HepG2 (cell line): ENCODE measurements around the gene OSTF1.

ENCODE experiments used
- ATF3 ChIP-seq: sonication (generic); formaldehyde crosslinking; IDR thresholded peaks from 2 replicates; pipeline ENCODE4 v1.4.0; 2020; ENCODE audit warnings: missing genetic modification reagents
- CTCF ChIP-seq: sonication (generic); formaldehyde crosslinking; IDR thresholded peaks from 2 replicates; pipeline ENCODE4 v1.5.0; 2020; ENCODE audit warnings: mild to moderate bottlenecking, missing genetic modification reagents, moderate library complexity
- ETV6 ChIP-seq: sonication (generic); formaldehyde crosslinking; conservative IDR thresholded peaks from 2 replicates; pipeline ENCODE4 v1.4.0; 2020; ENCODE audit warnings: missing genetic modification reagents
- FOXP1 ChIP-seq, 2 experiments: fragments of 450-650 bp in 1 of 2; IDR thresholded peaks; 2 replicates each; pipeline ENCODE4 v1.6.1; 2017 to 2018; ENCODE audit warnings: antibody characterized with exemption in 1 of 2
- HOXA7 ChIP-seq: sonication (generic); formaldehyde crosslinking; IDR thresholded peaks from 2 replicates; pipeline ENCODE4 v1.8.1; 2022; ENCODE audit warnings: mild to moderate bottlenecking, missing genetic modification reagents, moderate library complexity
- POLR2A ChIP-seq, 2 experiments: IDR thresholded peaks; 2 replicates each; pipeline ENCODE4 v1.6.1; 2011; ENCODE audit warnings: low read depth in 2 of 2, low read length in 2 of 2, mild to moderate bottlenecking in 1 of 2, moderate library complexity in 1 of 2; ENCODE audit not compliant: insufficient read depth in 1 of 2
- SETDB1 ChIP-seq: sonication (generic); formaldehyde crosslinking; IDR thresholded peaks from 2 replicates; pipeline ENCODE4 v1.5.1; 2020; ENCODE audit warnings: missing genetic modification reagents, mild to moderate bottlenecking, borderline replicate concordance
- SMC3 ChIP-seq: IDR thresholded peaks from 2 replicates; pipeline ENCODE4 v1.6.1; 2011; ENCODE audit warnings: low read length, improper control_type of control experiment
- ZNF24 ChIP-seq: fragments of 450-650 bp; IDR thresholded peaks from 2 replicates; pipeline ENCODE4 v1.6.1; 2017; ENCODE audit warnings: antibody characterized with exemption, mild to moderate bottlenecking
- ZNF570 ChIP-seq: sonication (generic); formaldehyde crosslinking; IDR thresholded peaks from 2 replicates; pipeline ENCODE4 v1.4.0; 2020; ENCODE audit warnings: mild to moderate bottlenecking, missing genetic modification reagents, borderline replicate concordance
- ZNF740 ChIP-seq: sonication (generic); formaldehyde crosslinking; IDR thresholded peaks from 2 replicates; pipeline ENCODE4 v1.4.0; 2020; ENCODE audit warnings: missing genetic modification reagents
- ZSCAN29 ChIP-seq: sonication (generic); formaldehyde crosslinking; conservative IDR thresholded peaks from 2 replicates; pipeline ENCODE4 v1.4.0; 2020; ENCODE audit warnings: mild to moderate bottlenecking, missing genetic modification reagents
- TF ChIP-seq, protein P1 (sequence below): sonication (generic); formaldehyde crosslinking; IDR thresholded peaks from 2 replicates; pipeline ENCODE4 v1.8.0; 2022; ENCODE audit warnings: mild to moderate bottlenecking, missing genetic modification reagents

DNA sequence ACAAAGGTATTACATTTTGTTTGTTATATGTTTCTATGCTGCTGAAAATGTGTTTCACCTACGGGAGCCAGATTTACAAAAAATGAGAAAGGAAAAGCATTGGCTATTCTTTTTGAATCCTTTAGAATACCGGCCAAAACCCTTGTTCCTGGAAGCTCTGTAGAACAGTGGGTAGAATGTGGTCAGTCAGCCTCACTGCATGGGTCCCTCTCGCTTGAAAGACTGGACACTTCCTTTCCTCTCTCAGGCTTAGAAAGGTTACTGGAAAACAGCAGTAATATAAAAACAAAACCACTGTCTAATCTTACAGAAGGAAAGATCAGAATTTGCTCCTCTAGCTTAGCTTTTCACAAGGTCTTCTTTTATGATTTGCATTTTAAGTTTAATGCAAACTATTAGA is 45.1 kb downstream of the OSTF1 start:
- no peak for TF ChIP-seq HOXA7 (CRISPR knock-in tag)
- no peak for TF ChIP-seq FOXP1 (IDR thresholded peaks at IDR 0.05)
- no peak for TF ChIP-seq FOXP1 (CRISPR knock-in tag; IDR thresholded peaks at IDR 0.05)
- TF ChIP-seq ZSCAN29, result no peak
- TF ChIP-seq ZNF570 (CRISPR knock-in tag), result no peak
- no peak for TF ChIP-seq ATF3
- TF ChIP-seq ZNF740, result no peak
- no peak for TF ChIP-seq CTCF (CRISPR knock-in tag)
- no peak for TF ChIP-seq SMC3
- TF ChIP-seq SETDB1 (CRISPR knock-in tag), result no peak
- TF ChIP-seq ZNF24, result no peak
- no peak for TF ChIP-seq POLR2A (IDR thresholded peaks at IDR 0.05; ENCODE audit: insufficient read depth in 1 of 2, low read depth in 2 of 2, low read length in 2 of 2)
- TF ChIP-seq, protein P1, sequence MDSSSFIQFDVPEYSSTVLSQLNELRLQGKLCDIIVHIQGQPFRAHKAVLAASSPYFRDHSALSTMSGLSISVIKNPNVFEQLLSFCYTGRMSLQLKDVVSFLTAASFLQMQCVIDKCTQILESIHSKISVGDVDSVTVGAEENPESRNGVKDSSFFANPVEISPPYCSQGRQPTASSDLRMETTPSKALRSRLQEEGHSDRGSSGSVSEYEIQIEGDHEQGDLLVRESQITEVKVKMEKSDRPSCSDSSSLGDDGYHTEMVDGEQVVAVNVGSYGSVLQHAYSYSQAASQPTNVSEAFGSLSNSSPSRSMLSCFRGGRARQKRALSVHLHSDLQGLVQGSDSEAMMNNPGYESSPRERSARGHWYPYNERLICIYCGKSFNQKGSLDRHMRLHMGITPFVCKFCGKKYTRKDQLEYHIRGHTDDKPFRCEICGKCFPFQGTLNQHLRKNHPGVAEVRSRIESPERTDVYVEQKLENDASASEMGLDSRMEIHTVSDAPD, result no peak
- TF ChIP-seq ETV6, result no peak
